ENCODE measurements around the gene ZNF2.

DNA sequence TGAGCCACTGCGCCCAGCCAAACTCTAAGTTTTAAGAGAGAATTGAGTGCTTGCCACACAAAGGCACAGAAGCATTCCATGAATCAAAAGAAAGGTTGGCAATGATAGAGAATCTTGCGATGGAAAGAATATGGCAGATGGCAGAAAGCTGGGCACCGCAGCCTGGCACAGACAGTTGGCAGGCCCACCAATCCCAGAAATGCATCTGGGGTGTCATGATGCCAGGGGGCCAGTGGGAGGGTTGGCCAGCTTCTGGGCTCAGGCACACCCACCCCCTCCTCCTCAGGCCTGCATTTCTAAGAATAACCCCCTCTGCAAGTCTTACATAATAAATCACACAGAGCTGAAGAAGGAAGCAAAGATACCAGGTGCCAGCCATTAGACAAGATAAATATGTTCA is 19.6 kb downstream of the ZNF2 start:
- TF ChIP-seq, protein P1, sequence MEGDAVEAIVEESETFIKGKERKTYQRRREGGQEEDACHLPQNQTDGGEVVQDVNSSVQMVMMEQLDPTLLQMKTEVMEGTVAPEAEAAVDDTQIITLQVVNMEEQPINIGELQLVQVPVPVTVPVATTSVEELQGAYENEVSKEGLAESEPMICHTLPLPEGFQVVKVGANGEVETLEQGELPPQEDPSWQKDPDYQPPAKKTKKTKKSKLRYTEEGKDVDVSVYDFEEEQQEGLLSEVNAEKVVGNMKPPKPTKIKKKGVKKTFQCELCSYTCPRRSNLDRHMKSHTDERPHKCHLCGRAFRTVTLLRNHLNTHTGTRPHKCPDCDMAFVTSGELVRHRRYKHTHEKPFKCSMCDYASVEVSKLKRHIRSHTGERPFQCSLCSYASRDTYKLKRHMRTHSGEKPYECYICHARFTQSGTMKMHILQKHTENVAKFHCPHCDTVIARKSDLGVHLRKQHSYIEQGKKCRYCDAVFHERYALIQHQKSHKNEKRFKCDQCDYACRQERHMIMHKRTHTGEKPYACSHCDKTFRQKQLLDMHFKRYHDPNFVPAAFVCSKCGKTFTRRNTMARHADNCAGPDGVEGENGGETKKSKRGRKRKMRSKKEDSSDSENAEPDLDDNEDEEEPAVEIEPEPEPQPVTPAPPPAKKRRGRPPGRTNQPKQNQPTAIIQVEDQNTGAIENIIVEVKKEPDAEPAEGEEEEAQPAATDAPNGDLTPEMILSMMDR (conservative IDR thresholded peaks at IDR 0.05), result no peak
- no peak for TF ChIP-seq ZFX (IDR thresholded peaks at IDR 0.05)
